Fibroblast of lung (primary cell): ENCODE measurements around the gene BCL2L12.

Experiments used
- EZH2 ChIP-seq: IDR thresholded peaks from 2 replicates; pipeline ENCODE4 v1.5.1; 2012; ENCODE audit warnings: low read length, control low read depth, mild to moderate bottlenecking; ENCODE audit errors: missing control alignments
- TF ChIP-seq, protein P1 (sequence below), 2 donors: IDR thresholded peaks in 1 of 2; conservative IDR thresholded peaks in 1 of 2; 1 replicate in 1 of 2; 2 replicates in 1 of 2; pipeline ENCODE4 v1.5.1; 2011 to 2012; ENCODE audit warnings: low read length in 2 of 2, control low read depth in 1 of 2, inconsistent platforms in 1 of 2, low read depth in 1 of 2, mild to moderate bottlenecking in 1 of 2

DNA sequence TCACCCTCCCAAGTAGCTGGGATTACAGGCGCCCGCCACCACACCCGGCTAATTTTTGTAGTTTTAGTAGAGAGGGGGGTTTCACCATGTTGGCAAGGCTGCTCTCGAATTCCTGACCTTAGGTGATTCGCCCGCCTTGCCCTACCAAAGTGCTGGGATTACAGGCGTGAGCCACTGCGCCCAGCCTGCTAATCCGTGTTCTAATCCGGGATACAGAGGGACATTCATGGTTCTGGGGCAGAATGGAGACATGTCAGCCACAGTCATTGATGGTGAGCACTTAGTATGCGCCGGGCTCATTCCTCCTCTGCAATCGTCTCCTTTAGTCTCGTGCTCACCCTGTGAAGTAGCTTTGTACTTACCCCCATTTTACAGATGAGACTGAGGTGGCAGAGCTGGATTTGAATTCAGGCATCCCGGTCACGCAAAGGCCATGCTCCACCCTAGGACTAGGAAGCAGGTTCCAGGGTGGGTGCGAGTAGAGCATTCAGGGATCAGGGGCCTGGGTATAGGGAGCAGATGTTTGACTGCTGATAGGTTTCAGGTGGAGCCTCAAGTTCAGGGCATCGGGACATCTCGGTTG lies 34.0 kb upstream of the BCL2L12 start:
- TF ChIP-seq, protein P1, sequence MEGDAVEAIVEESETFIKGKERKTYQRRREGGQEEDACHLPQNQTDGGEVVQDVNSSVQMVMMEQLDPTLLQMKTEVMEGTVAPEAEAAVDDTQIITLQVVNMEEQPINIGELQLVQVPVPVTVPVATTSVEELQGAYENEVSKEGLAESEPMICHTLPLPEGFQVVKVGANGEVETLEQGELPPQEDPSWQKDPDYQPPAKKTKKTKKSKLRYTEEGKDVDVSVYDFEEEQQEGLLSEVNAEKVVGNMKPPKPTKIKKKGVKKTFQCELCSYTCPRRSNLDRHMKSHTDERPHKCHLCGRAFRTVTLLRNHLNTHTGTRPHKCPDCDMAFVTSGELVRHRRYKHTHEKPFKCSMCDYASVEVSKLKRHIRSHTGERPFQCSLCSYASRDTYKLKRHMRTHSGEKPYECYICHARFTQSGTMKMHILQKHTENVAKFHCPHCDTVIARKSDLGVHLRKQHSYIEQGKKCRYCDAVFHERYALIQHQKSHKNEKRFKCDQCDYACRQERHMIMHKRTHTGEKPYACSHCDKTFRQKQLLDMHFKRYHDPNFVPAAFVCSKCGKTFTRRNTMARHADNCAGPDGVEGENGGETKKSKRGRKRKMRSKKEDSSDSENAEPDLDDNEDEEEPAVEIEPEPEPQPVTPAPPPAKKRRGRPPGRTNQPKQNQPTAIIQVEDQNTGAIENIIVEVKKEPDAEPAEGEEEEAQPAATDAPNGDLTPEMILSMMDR (conservative IDR thresholded peaks at IDR 0.05 in 1 of 2, IDR thresholded peaks at IDR 0.05 in 1 of 2; ENCODE audit: low read depth in 1 of 2, low read length in 2 of 2): no peak
- TF ChIP-seq EZH2: no peak
